GM19438 (cell line): ENCODE results near the gene FAM236A.
"Not testable (repeated sequence)": the region's sequence is repeated elsewhere in the genome, so short reads cannot be mapped to it uniquely, and the experiment has no call there.

ENCODE experiments used
- ATAC-seq: cut with Tn5 transposase; IDR thresholded peaks from one replicate; pipeline ENCODE4 v1.9.1; 2021; ENCODE audit warnings: low read depth; ENCODE audit not compliant: unreplicated experiment

FAM236A gene

DNA sequence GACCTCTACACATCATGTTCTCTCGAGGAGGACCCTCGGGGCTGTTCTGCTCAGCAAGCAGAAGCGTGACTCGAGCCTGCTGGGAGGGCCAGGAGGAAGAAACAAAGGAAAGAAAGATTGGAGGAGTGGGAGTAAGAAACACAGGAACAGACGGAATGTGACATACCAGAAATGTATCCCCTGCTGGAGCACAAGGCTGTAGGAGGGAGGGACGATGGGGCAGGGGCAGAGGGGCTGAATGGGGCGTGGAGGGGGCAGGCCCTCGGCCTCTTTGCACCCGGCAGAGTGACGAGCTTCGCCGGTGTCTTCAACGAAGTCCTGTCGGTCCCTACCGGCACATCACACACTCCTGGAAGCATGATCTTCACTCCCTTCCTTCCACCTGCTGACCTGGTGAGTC lies at the start of gene FAM236A:
TSS of gene FAM236A (plus strand) at position 301 of the 400 bp plus-strand sequence. CDS start at position 358, 57 bp downstream.
- not testable (repeated sequence) for ATAC-seq

DNA sequence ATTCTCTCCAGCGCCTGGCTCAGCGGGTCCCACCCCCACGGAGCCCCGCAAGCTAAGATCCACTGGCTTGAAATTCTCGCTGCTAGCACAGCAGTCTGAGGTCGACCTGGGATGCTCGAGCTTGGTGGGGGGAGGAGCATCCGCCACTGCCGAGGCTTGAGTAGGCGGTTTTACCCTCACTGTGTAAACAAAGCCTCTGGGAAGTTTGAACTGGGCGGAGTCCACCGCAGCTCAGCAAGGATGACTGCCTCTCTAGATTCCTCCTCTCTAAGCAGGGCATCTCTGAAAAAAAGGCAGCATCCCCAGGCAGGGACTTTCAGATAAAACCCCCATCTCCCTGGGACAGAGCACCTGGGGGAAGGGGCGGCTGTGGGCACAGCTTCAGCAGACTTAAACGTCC lies 48.3 kb upstream of the FAM236A start:
- ATAC-seq, result not testable (repeated sequence)

DNA sequence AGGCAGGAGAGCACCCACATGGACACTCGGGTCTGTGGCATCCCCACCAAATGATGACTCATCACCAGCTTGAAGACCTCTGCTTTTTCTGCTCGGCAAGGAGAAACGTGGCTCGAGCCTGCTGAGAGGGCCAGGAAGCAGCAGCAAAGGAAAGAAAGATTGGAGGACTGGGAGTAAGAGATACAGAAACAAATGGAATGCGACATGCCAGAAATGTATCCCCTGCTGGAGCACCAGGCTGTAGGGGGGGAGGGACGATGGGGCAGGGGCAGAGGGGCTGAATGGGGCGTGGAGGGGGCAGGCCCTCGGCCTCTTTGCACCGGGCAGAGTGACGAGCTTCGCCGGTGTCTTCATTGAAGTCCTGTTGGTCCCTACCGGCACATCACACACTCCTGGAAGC lies 25.7 kb upstream of the FAM236A start, which contains the start of gene FAM236C:
TSS of gene FAM236C (plus strand) at position 301 of the 400 bp plus-strand sequence. CDS start 100 bp downstream, outside the sequence.
- not testable (repeated sequence) for ATAC-seq

DNA sequence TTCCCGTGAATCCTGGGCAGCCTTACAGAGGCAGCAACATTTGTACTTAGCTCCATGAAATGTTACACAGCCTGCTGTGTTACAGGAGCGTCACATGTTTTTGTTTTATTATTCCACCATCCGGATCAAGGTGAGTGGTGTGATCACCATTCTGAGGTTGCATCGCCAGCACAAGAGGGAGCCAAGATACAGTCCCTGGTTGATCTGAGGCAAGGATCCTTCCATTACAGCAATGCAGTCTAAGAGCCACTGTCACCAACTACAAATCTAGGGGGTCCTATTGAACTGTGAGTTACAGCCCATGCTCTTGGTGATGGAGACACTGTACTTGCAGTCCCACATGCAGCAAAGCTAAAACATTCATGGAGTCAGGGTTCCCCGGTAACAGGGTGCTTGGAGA lies 21.9 kb upstream of the FAM236A start:
- ATAC-seq, result not testable (repeated sequence)

DNA sequence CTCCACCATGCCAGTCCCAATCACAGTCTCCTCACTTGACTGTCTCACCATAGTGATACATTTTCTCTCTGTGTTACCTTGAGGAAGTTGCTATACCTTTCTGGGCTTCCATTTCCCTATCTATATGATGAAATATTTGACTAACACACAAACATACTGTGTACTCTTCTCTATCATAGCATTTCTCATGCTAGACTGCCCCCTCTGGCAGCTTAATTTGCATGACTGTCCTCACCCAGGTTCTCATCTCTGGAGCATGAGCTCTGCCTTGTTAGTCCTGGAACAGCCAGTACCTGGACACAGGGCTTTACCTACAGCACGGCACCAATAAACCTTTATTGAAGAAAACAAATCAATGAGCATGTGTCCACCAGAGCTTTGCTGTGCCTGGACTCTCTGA lies 5.7 kb upstream of the FAM236A start:
- not testable (repeated sequence) for ATAC-seq

DNA sequence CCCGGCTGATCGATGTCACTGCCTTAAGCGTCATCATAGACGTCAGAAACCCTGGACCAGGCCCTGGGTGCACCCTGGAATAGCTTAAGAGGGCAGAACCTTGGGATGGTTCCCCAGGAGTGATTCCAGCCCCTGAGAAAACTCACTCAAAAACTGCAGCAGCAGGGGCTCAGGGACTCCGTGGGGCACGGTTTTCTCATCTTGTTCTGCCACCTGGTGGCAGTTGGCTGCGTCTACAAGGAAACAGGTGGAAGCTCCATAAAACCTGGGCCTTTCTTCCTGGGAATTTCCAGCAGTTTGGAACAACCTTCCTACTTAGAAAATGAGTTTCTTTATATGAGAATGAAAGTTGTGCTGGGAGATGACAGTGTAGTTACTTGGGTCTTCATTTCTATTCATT lies 1.6 kb upstream of the FAM236A start:
- ATAC-seq, result not testable (repeated sequence)

DNA sequence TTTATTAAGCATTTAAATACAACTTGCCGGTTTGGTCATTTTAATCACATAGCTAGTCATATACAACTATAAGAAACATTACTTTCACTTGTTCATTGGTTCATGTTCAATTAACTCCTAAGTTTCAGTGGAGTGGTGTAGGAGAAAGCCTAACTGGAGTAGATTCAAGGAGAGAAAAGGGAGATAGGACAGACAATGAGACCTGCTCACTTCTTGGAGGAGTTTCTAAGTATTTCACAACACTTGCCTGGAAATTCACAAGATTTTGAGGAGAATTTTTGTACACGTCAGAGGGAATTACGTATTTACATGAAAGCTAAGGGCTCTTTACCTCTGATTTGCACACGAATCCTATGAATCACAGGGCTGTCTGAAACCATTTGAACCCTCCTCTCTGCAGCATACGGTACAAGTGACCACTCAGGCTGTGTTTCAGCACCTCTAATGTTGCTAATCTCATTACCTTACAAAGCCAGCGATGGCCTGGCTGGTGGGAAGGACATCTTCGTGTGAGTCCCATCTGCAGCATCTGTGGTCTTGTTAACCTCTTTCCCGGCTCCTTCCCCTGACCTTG lies 1.0 kb upstream of the FAM236A start:
- ATAC-seq, result not testable (repeated sequence)

DNA sequence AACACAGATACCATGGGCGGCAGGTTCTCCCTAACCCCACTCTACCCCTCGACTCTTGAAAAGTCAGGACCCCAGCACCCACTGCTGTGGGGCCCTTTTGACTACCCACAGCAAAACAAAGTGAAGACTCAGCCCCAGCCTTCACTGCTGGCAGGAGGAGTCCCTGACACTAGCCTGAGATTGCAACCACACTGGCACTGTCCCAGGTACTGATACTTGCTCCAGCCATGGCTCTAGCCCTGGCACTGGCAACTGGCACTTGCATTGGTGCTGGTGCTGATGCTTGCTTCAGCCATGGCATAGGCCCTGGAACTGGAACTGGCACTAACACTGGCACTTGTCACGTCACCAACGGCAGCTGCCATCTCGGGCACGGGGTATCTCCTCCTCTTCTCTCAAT lies 4.3 kb downstream of the FAM236A start:
- ATAC-seq, result not testable (repeated sequence)

DNA sequence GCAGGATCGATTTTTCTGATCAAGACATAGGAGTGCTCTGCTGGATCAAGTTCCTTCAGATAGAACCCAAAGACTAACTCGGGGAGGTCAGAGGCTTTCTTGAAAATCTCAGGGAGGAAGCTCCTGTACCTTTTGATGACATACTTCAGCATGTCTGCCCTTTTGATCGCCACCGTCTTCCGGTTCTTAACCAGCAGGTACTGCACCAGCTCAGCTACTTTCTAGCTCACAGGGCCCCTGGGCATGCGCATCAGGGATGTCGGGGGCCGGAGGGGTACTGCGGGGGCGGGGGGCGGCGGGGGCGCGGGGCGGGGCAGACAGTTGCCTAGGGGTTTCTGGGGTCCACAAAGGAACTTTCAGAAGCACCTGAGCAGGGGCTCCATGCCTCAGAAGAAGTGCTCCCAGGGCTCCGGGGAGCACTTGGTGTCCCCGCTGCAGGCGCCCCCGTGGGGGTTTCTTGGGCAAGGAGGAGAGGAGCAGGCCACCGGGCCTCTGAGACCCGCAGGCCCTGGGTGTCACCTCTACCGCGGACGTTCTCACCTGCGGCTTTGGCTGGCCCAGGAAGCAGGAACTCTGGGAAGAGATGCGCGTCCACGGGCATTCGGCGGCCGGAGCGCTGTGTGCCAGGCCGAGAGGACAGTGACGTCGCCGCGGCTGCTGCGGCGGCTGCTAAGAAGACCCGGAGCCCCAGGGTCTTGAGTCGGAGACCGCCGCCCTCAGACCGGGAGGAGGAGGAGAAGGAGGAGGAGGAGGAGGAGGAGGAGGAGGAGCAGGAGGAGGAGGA lies 5.2 kb downstream of the FAM236A start:
- peak; percentile 65 for ATAC-seq

DNA sequence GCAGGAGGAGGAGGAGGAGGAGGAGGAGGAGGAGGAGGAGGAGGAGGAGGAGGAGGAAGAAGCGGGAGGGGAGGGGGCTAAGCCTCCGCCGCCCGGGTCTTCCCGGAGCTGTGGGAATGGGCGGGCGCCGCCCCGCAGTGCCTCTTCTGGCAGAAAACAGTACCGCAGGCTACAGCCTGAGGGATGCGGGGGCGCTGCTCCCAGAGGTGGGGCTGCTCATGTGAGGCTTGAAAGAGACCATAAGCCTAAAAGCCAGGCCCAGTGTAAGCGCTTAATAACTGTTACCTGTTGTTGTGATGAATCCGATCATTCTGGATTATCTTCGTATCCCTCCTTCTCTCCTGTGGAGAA lies 5.8 kb downstream of the FAM236A start, which contains the start of gene DMRTC1:
TSS of gene DMRTC1 (minus strand) at position 19 of the 351 bp plus-strand sequence. CDS start 68,143 bp downstream, outside the sequence.
- peak; percentile 84 for ATAC-seq

DNA sequence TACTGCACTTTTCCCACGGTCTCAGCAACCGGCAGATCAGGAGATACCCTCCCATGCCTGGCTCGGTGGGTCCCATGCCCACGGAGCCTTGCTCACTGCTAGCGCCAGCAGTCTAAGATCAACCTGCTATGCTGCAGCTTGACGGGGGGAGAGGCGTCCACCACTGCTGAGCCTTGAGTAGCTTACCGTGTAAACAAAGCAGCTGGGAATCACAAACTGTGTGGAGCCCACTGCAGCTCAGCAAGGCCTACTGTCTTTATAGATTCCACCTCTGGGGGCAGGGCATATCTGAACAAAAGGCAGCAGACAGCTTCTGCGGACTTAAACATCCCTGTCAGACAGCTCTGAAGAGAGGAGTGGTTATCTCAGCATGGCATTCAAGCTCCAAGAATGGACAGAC lies 22.0 kb downstream of the FAM236A start:
- not testable (repeated sequence) for ATAC-seq

DNA sequence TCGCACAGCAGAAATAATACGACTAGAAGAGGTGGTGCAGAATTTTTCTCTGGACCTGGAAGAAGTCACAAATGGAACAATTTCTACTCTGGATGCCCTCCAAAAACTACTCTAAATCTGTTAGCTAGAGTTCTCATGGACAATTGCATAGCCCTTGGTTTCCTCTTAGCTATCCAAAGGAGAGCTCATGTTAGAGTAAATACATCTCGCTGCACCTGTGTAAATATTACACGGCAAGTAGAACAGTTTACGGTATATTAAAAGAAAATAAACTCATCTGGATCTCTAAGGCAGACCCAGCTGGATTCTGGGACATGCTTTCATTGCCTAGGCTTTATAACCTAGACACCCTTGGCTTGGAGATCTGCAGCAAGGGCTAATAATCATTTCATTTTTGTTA lies 33.9 kb downstream of the FAM236A start:
- ATAC-seq, result not testable (repeated sequence)

DNA sequence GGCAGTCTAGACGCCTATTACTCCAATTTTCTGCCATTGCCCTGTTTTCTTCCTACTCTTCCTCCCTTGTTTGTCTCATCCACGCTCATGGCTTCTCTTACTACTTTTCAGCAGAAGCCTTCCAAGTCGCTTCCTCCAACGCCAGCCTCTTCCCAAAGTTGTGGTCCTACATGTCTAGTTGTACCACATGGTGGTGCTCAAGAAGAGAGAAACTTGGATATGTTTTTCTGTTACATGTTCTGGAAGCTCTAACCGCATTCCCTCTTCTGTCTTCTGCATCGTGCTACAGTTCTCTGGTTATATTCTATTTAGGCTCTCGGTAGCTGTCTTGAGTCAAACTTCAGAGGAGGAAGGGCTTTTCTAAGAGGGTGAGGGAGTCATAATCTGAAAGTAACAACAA lies 36.9 kb downstream of the FAM236A start:
- not testable (repeated sequence) for ATAC-seq

DNA sequence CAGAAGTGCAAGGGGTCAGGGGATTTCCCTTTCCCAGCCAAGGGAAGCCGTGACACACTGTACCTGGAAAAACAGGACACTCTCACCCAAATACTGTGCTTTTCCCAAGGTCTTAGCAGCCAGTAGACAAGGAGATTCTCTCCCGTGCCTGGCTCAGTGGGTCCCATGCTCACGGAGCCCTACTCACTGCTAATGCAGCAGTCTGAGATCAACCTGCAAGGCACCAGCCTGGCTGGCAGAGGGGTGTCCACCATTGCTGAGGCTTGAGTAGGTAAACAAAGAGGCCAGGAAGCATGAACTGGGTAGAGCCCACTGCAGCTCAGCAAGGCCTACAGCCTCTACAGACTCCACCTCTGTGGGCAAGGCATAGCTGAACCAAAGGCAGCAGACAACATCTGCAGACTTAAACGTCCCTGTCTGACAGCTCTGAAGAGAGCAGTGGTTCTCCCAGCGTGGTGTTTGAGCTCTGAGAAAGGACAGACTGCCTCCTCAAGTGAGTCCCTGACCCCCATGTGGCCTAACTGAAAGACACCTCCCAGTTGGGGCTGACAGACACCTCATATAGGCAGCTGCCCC lies 43.0 kb downstream of the FAM236A start:
- ATAC-seq, result not testable (repeated sequence)
